Lung (tissue), 12 donors: ENCODE results near the gene PHEX. TPM values are rescaled to one million over a fixed set of nuclear protein-coding genes. Genes with fewer than 3 reads are reported as not detected.

Source experiments
- ATAC-seq: fragments of 200-7000 bp; cut with Tn5 transposase; one replicate; pipeline ENCODE4 v1.9.1; 2020; ENCODE audit warnings: moderate number of reproducible peaks; ENCODE audit not compliant: insufficient read depth, low FRiP score
- DNase-seq, 3 donors: peaks; one replicate each; pipeline ENCODE4 v3.0.0-alpha.2; 2013 to 2017
- H3K27ac ChIP-seq, 2 donors: one replicate each; pipeline ENCODE4 v1.5.1; 2013; ENCODE audit warnings: mild to moderate bottlenecking in 2 of 2, moderate library complexity in 2 of 2, control low read depth in 1 of 2, inconsistent platforms in 1 of 2, low read depth in 1 of 2, low read length in 1 of 2
- H3K27me3 ChIP-seq, 3 donors: one replicate each; pipeline ENCODE4 v1.5.1; 2013; ENCODE audit warnings: low read length in 2 of 3; ENCODE audit not compliant: control insufficient read depth in 3 of 3, insufficient read depth in 3 of 3
- H3K36me3 ChIP-seq, 4 donors: one replicate each; pipeline ENCODE4 v1.5.1; 2013; ENCODE audit warnings: low read length in 4 of 4, mild to moderate bottlenecking in 1 of 4, moderate library complexity in 1 of 4; ENCODE audit not compliant: control insufficient read depth in 4 of 4, insufficient read depth in 4 of 4
- H3K4me1 ChIP-seq, 5 donors: one replicate each; pipeline ENCODE4 v1.5.1; 2013; ENCODE audit warnings: low read length in 5 of 5, mild to moderate bottlenecking in 2 of 5, moderate library complexity in 1 of 5; ENCODE audit not compliant: control insufficient read depth in 5 of 5, insufficient read depth in 5 of 5
- H3K4me3 ChIP-seq: one replicate; pipeline ENCODE4 v1.5.1; 2013; ENCODE audit warnings: mild to moderate bottlenecking, control low read depth, moderate library complexity
- H3K9ac ChIP-seq, 2 donors: one replicate each; pipeline ENCODE4 v1.5.1; 2013; ENCODE audit warnings: low read length in 2 of 2, control low read depth in 1 of 2; ENCODE audit not compliant: insufficient read depth in 1 of 2
- H3K9me3 ChIP-seq, 4 donors: one replicate each; pipeline ENCODE4 v1.5.1; 2013; ENCODE audit warnings: low read length in 3 of 4, mild to moderate bottlenecking in 1 of 4, moderate library complexity in 1 of 4; ENCODE audit not compliant: control insufficient read depth in 4 of 4, insufficient read depth in 3 of 4
- WGBS, 2 donors: extraction: QIAGEN DNeasy Blood & Tissue Kit; methylation state at CpG; one replicate each; pipeline ENCODE4 v1.1.7; 2013; 5-methylcytosine and 5-hydroxymethylcytosine counted together
- polyA plus RNA-seq, 2 donors: library from polyadenylated mRNA; stranded (reverse); fragments of 200-250 nt; gene quantifications; one replicate each; pipeline ENCODE4 v1.2.1, GENCODE V29; 2013
- total RNA-seq, 2 donors: library from RNA; depleted of rRNA in 1 of 2; stranded (reverse); fragments of >200 nt in 1 of 2; gene quantifications; one replicate each; pipeline ENCODE4 v1.2.1, GENCODE V29; 2014 to 2021
- TF ChIP-seq, protein P1 (sequence below): IDR thresholded peaks from 2 replicates; pipeline ENCODE4 v1.5.1; 2012; ENCODE audit warnings: mild to moderate bottlenecking; ENCODE audit errors: control extremely low read depth, extremely low read depth
- donor health status: control.
- donor health status: control.
- donor health status: Bipolar disorder and iron deficiency.
- donor health status: healthy.
- donor health status: DM: yes; HTN: yes; CAD: no.

PHEX gene
- total and polyA plus RNA-seq, 4 donors = 0.59 to 15.4 (median 3.8) TPM

- no peaks in the 10 kb centered on the region for H3K9me3 ChIP-seq
- DNase-seq = no peak
- H3K4me3 ChIP-seq = no peak overlapping the region
- no peak overlapping the region for H3K9ac ChIP-seq
- no peak overlapping the region for H3K27ac ChIP-seq
- TF ChIP-seq, protein P1, sequence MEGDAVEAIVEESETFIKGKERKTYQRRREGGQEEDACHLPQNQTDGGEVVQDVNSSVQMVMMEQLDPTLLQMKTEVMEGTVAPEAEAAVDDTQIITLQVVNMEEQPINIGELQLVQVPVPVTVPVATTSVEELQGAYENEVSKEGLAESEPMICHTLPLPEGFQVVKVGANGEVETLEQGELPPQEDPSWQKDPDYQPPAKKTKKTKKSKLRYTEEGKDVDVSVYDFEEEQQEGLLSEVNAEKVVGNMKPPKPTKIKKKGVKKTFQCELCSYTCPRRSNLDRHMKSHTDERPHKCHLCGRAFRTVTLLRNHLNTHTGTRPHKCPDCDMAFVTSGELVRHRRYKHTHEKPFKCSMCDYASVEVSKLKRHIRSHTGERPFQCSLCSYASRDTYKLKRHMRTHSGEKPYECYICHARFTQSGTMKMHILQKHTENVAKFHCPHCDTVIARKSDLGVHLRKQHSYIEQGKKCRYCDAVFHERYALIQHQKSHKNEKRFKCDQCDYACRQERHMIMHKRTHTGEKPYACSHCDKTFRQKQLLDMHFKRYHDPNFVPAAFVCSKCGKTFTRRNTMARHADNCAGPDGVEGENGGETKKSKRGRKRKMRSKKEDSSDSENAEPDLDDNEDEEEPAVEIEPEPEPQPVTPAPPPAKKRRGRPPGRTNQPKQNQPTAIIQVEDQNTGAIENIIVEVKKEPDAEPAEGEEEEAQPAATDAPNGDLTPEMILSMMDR = no peak
- H3K4me1 ChIP-seq = no peaks in the 10 kb centered on the region
- peaks cover 0 to 3% (median 0%) of the 10 kb centered on the region in 3 donors for H3K27me3 ChIP-seq
- no peak for ATAC-seq
- H3K36me3 ChIP-seq = no peaks in the 10 kb centered on the region
- WGBS, 2 donors = 69 to 81% methylated on average over 4 of the region's 4 CpGs
Observed at GRCh38 chrX:22086003-22086402, 53.9 kb downstream of the PHEX start.

DNA sequence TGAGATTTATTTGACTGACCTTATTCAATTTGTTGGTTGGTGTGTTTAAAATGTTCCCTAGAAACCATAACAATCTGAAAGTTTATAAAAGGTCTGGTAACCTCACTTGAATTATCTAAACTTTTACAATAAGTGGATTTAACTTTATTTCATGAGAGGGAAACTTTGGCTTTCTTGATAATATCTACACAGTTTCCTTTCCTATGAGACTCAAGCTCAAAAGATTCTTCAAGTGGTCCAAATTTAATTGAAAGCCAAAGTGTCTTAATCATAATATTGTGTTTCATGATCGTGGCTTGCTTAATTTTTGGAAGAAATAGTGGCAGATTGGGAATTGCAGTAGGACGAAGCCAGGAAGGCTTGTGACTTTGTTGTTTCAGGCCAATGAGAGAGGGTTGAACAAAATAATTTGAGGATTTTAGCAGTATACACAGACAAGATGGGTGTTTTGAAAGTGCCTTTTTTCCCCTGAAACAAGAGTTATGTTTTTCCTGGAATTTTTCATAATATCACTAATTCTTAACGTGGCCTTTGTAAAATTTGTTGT lies 55.0 kb downstream of the PHEX start:
- TF ChIP-seq, protein P1 = no peak
- ATAC-seq (no peak), DNase-seq (no peak)
- H3K27me3 ChIP-seq = peaks cover 0 to 3% (median 0%) of the 10 kb centered on the region in 3 donors
- no peaks in the 10 kb centered on the region for H3K36me3 ChIP-seq
- H3K9me3 ChIP-seq = no peaks in the 10 kb centered on the region
- no peak overlapping the region for H3K4me3 ChIP-seq
- no peak overlapping the region for H3K9ac ChIP-seq
- no peak overlapping the region for H3K27ac ChIP-seq
- WGBS, 2 donors = 56 to 91% methylated on average over 3 of the region's 3 CpGs
- H3K4me1 ChIP-seq = no peaks in the 10 kb centered on the region

DNA sequence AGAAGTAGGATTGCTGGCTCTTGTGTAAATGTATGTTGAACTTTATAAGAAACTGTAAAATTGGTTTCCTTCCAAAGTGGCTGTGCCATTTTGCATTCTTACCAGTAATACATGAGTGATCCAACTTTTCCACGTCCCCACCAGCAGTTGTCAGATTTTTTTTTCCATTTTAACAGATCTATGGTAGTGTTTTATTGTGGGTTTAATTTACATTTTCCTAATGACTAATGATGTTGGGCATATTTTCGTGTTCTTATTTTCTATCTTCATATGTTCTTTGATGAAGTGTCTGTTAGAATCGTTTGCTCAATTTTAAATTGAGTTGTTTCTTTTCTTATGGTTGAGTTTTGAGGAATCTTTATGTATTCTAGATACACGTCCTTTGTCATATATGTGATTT lies 56.2 kb downstream of the PHEX start:
- no peaks in the 10 kb centered on the region for H3K4me1 ChIP-seq
- DNase-seq (no peak), ATAC-seq (no peak)
- TF ChIP-seq, protein P1 = no peak
- no peak overlapping the region for H3K4me3 ChIP-seq
- no peak overlapping the region for H3K27ac ChIP-seq
- H3K9me3 ChIP-seq = no peaks in the 10 kb centered on the region
- 62 to 79% methylated on average over 4 of the region's 4 CpGs for WGBS, 2 donors
- H3K9ac ChIP-seq = no peak overlapping the region
- H3K27me3 ChIP-seq = peaks cover 0 to 3% (median 0%) of the 10 kb centered on the region in 3 donors
- no peaks in the 10 kb centered on the region for H3K36me3 ChIP-seq

- ATAC-seq = no peak
- Histone ChIP-seq H3K27me3 (no peaks in the 10 kb centered on the region), H3K9ac (no peak overlapping the region), H3K27ac (no peak overlapping the region), H3K4me3 (no peak overlapping the region), H3K4me1 (peaks cover 0 to 4% (median 0%) of the 10 kb centered on the region in 5 donors), H3K36me3 (no peaks in the 10 kb centered on the region), H3K9me3 (no peaks in the 10 kb centered on the region)
- DNase-seq = peak in 1 of 3 donors; percentile 46
- 75 to 87% methylated on average over 4 of the region's 4 CpGs for WGBS, 2 donors
- TF ChIP-seq, protein P1 = no peak
Observed at GRCh38 chrX:22090181-22090580, 58.1 kb downstream of the PHEX start.
